T-helper 17 cell (primary cell): ENCODE results near the gene TRAPPC4. TPM values are rescaled to one million over a fixed set of nuclear protein-coding genes. Genes with fewer than 3 reads are reported as not detected.
"Not testable (repeated sequence)": the region's sequence is repeated elsewhere in the genome, so short reads cannot be mapped to it uniquely, and the experiment has no call there.

ENCODE experiments used
- ATAC-seq: fragments of 150-1000 bp; cut with Tn5 transposase; 2 replicates; pipeline ENCODE4 v1.10.0; 2021; ENCODE audit warnings: mild to moderate bottlenecking, moderate library complexity
- DNase-seq, 3 donors: peaks; one replicate each; pipeline versions ENCODE4 v3.0.0 to v3.0.0-alpha.2; 2020 to 2021
- H3K9me3 ChIP-seq: one replicate; pipeline ENCODE4 v1.7.0; 2013; ENCODE audit warnings: low read length, mild to moderate bottlenecking; ENCODE audit not compliant: control insufficient read depth, poor library complexity, severe bottlenecking
- H3K27ac Mint-ChIP-seq: one replicate; pipeline ENCODE4 v1.8.0; 2022; ENCODE audit warnings: mild to moderate bottlenecking, moderate library complexity, mixed read lengths
- H3K27me3 Mint-ChIP-seq: one replicate; pipeline ENCODE4 v1.8.0; 2022; ENCODE audit warnings: mixed read lengths
- H3K36me3 Mint-ChIP-seq: one replicate; pipeline ENCODE4 v1.8.0; 2022; ENCODE audit warnings: low read depth, mixed read lengths
- H3K4me1 Mint-ChIP-seq: one replicate; pipeline ENCODE4 v1.8.0; 2022; ENCODE audit warnings: mild to moderate bottlenecking, mixed read lengths
- H3K4me3 Mint-ChIP-seq: one replicate; pipeline ENCODE4 v1.8.0; 2022; ENCODE audit warnings: mild to moderate bottlenecking, moderate library complexity, mixed read lengths
- total RNA-seq, 4 donors: library from RNA in 2 of 4; stranded (reverse) in 2 of 4; gene quantifications; one replicate each; pipeline ENCODE4 v1.2.3 and lab custom pipeline; 2022 to 2026

Gene TRAPPC4
- total RNA-seq, 2 donors from 2014 or later = 62.4 to 69.5 TPM

DNA sequence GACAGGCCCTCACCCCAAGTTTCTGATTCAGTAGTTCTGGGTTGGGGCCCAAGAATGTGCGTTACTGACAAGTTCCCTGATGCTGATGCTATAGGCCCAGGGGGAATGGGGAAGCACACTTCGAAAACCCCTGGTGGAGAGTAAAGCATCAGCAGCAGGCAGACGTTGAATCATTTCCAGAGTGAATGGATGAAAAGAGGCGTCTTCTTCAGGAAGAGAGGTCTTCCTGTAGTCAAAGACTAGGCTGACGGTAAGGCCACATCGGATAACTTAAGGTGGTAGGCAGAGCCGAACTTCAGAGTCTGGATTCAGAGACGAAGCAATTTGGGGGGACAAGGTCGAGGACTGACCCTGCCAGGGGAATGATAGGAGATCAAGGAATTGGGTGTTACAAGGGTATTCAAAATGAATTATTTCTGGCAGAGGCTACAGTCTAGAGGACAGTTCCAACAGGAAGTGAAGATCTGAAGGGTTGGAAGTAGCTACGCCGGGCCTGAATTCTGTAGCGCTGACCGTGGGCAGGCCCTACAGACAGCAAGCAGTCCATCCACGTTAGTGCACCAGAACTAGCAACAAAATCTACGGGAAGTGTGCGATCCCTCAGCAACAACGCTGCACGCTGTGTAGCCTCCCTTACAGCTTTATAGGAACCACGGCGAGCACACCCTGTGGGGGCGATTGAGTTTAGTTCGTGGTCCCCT lies 21.5 kb upstream of the TRAPPC4 start:
- no peaks in the 10 kb centered on the region for H3K27me3 Mint-ChIP-seq
- peak overlapping the region; percentile 98 for H3K4me3 Mint-ChIP-seq
- peak overlapping the region; percentile 98 for H3K27ac Mint-ChIP-seq
- peaks cover 4% of the 10 kb centered on the region for H3K36me3 Mint-ChIP-seq
- peak; percentile 34 for ATAC-seq
- no peaks in the 10 kb centered on the region for H3K9me3 ChIP-seq
- DNase-seq = peak in 1 of 3 donors; percentile 18
- H3K4me1 Mint-ChIP-seq = peaks cover 22% of the 10 kb centered on the region

GRCh38 chr11:118997627-118998387 lies 20.8 kb upstream of the TRAPPC4 start, which contains the start of gene CENATAC:
CENATAC (plus strand) TSS chr11:118998138; CDS start chr11:118998198, 60 bp downstream.
- Mint-ChIP-seq H3K4me3 (peak within 1 kb of the TSS; percentile 98), H3K36me3 (peaks cover 4% of the 10 kb centered on the region), H3K27ac (peak within 1 kb of the TSS; percentile 98), H3K4me1 (peaks cover 22% of the 10 kb centered on the region), H3K27me3 (no peaks in the 10 kb centered on the region)
- ATAC-seq = peak; percentile 95
- peak; percentile 93 to 96 (median 95) for DNase-seq
- H3K9me3 ChIP-seq = no peaks in the 10 kb centered on the region

DNA sequence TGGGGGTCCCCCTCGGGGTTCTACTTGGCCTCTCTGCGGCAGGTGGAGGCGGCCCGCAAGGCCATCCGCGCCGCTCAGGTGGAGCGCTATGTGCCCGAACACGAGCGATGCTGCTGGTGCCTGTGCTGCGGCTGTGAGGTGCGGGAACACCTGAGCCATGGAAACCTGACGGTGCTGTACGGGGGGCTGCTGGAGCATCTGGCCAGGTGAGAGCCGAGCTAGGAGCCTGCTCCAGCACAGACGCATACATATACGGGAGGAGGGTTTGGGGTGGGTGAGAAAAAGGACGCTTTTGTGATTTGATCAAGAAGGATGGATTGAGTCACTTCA lies 20.2 kb upstream of the TRAPPC4 start:
- peak; percentile 23 for ATAC-seq

DNA sequence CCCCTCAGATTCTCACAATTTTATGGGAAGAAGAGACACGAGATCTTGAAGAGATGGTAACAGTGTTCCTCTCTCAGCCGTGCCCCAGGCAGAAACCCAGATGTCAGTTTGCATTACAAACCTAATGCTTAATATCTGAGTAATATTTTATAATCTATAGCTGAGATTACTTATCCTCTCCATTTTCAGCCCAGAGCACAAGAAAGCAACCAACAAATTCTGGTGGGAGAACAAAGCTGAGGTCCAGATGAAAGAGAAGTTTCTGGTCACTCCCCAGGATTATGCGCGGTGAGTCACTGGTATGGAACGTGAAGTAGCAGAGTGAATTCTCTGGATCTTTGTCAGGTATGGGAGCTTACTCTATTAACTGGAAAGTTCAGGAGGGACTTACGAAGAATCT lies 19.7 kb upstream of the TRAPPC4 start:
- no peaks in the 10 kb centered on the region for H3K9me3 ChIP-seq
- Mint-ChIP-seq H3K4me3 (peak overlapping the region; percentile 98), H3K27ac (peak overlapping the region; percentile 98), H3K27me3 (no peaks in the 10 kb centered on the region), H3K36me3 (peaks cover 7% of the 10 kb centered on the region), H3K4me1 (peaks cover 22% of the 10 kb centered on the region)
- ATAC-seq = no peak
- no peak for DNase-seq

More for the DNA sequence above, 20.2 kb upstream of the TRAPPC4 start:
- no peak for DNase-seq
- peak overlapping the region; percentile 98 for H3K4me3 Mint-ChIP-seq
- H3K9me3 ChIP-seq = no peaks in the 10 kb centered on the region
- peak overlapping the region; percentile 98 for H3K27ac Mint-ChIP-seq
- peaks cover 22% of the 10 kb centered on the region for H3K4me1 Mint-ChIP-seq
- no peaks in the 10 kb centered on the region for H3K27me3 Mint-ChIP-seq
- H3K36me3 Mint-ChIP-seq = peaks cover 7% of the 10 kb centered on the region

DNA sequence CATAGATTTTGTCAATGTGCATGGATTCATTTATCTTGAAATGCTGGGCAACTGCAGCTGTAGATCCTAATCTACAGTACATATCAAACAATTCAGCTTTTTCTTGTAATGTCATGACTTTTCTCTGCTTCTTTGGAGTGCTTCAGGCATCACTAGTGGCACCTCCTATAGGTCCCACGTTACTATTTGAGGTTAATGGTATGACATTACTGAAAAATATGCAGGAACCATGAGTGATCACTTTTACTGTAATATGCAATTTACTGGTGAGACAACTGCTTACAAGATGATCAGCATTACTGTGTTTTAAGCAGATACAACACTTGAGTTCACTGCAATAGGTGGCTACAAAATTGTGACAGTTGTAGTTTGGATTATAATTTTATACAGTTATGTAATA lies 17.7 kb upstream of the TRAPPC4 start:
- DNase-seq (no peak), ATAC-seq (no peak)
- H3K27me3 Mint-ChIP-seq = no peaks in the 10 kb centered on the region
- peaks cover 22% of the 10 kb centered on the region for H3K4me1 Mint-ChIP-seq
- peaks cover 7% of the 10 kb centered on the region for H3K36me3 Mint-ChIP-seq
- H3K4me3 Mint-ChIP-seq = no peak overlapping the region
- H3K27ac Mint-ChIP-seq = no peak overlapping the region
- no peaks in the 10 kb centered on the region for H3K9me3 ChIP-seq

GRCh38 chr11:119006656-119007055 lies 11.9 kb upstream of the TRAPPC4 start:
- H3K27ac Mint-ChIP-seq = no peak overlapping the region
- no peaks in the 10 kb centered on the region for H3K27me3 Mint-ChIP-seq
- H3K4me3 Mint-ChIP-seq = no peak overlapping the region
- DNase-seq (no peak), ATAC-seq (no peak)
- peaks cover 3% of the 10 kb centered on the region for H3K36me3 Mint-ChIP-seq
- peaks cover 2% of the 10 kb centered on the region for H3K4me1 Mint-ChIP-seq
- H3K9me3 ChIP-seq = no peaks in the 10 kb centered on the region

DNA sequence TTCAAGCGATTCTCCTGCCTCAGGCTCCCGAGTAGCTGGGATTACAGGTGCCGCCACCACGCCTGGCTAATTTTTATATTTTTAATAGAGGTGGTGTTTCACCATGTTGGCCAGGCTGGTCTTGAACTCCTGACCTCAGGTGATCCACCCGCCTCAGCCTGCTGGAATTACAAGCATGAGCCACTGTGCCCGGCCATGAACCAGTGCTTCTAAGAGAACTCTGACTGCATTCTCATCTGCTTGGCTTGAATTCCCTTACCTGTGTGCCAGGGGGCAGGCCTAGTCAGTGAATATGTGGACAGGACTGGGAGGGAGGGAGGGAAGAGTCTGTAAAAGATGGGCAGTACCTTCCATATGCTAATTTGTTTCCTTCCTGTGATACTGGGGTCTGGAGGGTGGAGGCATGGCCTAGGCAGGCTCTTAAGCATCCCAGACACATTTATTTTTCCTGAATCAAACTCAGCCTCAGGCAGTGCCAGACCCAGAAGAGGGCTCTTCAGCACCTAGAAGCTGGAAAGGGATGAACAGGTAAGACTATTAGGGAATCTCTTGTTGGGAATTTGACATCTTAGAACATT lies 7.0 kb upstream of the TRAPPC4 start:
- Mint-ChIP-seq H3K36me3 (peaks cover 4% of the 10 kb centered on the region), H3K4me1 (peaks cover 13% of the 10 kb centered on the region), H3K4me3 (no peak overlapping the region), H3K27ac (peak overlapping the region; percentile 84), H3K27me3 (no peaks in the 10 kb centered on the region)
- no peaks in the 10 kb centered on the region for H3K9me3 ChIP-seq
- no peak for ATAC-seq
- DNase-seq = no peak

DNA sequence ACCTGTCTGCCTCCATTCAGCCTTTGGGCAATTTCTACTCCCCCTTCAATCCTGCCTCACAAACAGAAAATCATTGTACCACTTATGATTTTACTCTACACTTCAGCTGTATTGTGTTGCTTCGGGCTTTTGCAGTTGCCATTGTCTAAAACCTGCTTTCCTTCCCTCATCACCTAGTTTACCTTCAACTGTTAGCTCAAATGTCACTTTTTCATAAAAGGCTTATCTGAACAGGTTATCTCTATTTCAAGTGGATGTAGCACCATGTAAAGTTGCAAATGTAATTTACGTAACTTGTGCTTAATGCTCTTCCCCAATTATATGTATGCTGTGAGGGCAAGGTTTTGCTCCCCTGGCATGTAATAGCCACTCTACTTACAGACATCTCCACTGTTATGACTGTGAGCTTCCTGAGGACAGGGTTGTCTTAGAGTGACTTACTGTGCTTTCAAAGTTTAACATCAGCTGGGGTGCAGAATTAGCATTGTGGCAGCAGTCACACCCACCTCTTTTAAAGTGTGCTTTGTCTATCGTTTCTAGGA lies 5.9 kb upstream of the TRAPPC4 start:
- ATAC-seq = no peak
- DNase-seq = no peak
- Mint-ChIP-seq H3K4me3 (no peak overlapping the region), H3K36me3 (peaks cover 4% of the 10 kb centered on the region), H3K27me3 (no peaks in the 10 kb centered on the region), H3K4me1 (peaks cover 14% of the 10 kb centered on the region), H3K27ac (peak overlapping the region; percentile 84)
- H3K9me3 ChIP-seq = no peaks in the 10 kb centered on the region

DNA sequence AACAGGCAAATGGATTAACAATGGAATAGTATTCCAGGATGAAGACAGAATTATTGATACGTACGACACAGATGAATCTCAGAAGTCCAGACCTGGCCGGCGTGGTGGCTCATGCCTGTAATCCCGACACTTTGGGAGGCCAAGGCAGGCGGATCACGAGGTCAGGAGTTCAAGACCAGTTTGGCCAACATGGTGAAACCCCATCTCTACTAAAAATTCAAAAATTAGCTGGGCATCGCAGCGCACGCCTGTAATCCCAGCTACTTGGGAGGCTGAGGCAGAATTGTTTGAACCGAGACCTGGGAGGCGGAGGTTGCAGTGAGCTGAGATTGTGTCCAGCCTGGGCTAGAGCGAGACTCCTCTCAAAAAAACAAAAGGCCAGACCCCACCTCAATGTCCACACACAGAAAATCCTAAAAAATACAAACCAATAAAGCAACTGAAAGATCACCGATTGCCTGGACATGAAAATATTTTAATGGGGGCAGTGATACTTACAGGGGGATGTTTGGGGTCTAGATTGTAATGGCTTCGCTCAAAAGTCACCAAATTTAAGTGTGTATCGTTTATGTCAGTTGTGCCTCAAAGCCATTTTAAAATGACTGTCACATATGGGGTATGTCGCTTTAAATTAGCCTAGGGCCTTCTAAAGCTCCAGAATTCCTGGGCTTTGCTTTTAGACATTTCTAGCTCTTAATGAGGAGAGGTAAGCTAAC lies 4.2 kb upstream of the TRAPPC4 start:
- H3K4me3 Mint-ChIP-seq = no peak overlapping the region
- no peak for DNase-seq
- no peaks in the 10 kb centered on the region for H3K27me3 Mint-ChIP-seq
- ATAC-seq = no peak
- H3K36me3 Mint-ChIP-seq = peaks cover 4% of the 10 kb centered on the region
- no peaks in the 10 kb centered on the region for H3K9me3 ChIP-seq
- peaks cover 19% of the 10 kb centered on the region for H3K4me1 Mint-ChIP-seq
- peak overlapping the region; percentile 81 for H3K27ac Mint-ChIP-seq

- Mint-ChIP-seq H3K36me3 (peaks cover 4% of the 10 kb centered on the region), H3K27ac (peak overlapping the region; percentile 99), H3K4me3 (peak overlapping the region; percentile 68), H3K27me3 (no peaks in the 10 kb centered on the region), H3K4me1 (peaks cover 26% of the 10 kb centered on the region)
- ATAC-seq (no peak), DNase-seq (no peak)
- no peaks in the 10 kb centered on the region for H3K9me3 ChIP-seq
Measured at GRCh38 chr11:119015054-119015611, 3.4 kb upstream of the TRAPPC4 start.

DNA sequence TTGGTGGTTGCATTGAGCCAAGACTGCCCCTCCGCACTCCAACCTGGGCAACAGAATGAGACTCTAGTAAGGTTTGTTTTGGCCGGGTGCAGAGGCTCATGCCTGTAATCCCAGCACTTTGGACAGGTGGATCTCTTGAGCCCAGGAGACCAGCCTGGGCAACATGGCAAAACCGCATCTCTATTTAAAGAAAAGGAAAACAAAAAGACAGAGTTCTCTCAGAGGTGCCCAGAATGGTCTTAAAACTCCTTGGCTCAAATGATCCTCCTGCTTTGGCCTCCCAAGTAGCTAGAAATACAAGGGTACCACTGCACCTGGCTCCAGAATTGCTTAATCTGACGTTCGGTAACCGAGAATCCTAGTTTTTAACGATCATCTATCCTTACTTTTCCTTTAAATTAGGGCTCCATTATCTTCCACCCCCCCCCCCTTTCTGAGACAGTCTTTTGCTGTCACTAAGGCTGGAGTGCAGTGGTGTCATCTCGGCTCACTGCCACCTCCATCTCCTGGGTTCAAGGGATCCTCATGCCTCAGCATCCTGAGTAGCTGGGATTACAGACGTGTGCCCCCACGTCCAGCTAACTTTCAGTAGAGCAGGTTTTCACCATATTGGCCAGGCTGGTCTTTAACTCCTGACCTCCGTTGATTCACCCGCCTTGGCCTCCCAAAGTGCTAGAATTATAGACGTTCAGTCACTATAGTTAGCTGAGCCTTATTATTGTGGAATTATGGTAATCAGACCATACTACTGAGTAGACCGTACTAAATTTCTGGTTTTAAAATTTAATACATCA lies 2.2 kb upstream of the TRAPPC4 start:
- Mint-ChIP-seq H3K4me3 (peak overlapping the region; percentile 95), H3K36me3 (peaks cover 4% of the 10 kb centered on the region), H3K27ac (peak overlapping the region; percentile 99), H3K27me3 (no peaks in the 10 kb centered on the region), H3K4me1 (peaks cover 30% of the 10 kb centered on the region)
- ATAC-seq (no peak), DNase-seq (no peak)
- no peaks in the 10 kb centered on the region for H3K9me3 ChIP-seq

DNA sequence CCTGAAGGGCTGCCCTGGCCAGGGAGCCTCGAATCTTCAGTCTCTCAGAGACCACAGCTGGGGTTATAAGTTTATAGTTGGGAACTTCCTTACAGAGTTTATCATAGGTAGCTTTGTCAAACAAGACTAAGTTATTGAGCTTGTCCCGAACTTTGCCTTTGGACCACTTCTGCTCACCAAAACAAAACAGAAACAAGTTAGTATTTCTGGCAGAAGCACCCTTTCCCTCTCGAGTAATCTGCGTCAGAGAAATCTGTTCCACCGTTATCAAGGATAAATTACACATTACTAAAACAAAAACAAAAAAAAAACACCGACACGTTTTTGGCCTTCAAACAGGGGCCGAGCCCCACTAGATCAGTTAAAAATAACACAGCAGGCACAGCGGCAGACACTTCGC lies 1.2 kb upstream of the TRAPPC4 start:
- H3K27me3 Mint-ChIP-seq, H3K9me3 ChIP-seq, H3K36me3 Mint-ChIP-seq, ATAC-seq, DNase-seq: not testable (repeated sequence)
- Mint-ChIP-seq H3K27ac (peak overlapping the region; percentile 99), H3K4me1 (peaks cover 32% of the 10 kb centered on the region), H3K4me3 (peak overlapping the region; percentile 95)
